ENCODE results near the gene IL7R.
"Not testable (repeated sequence)": the region's sequence is repeated elsewhere in the genome, so short reads cannot be mapped to it uniquely, and the experiment has no call there.

IL7R gene

GRCh38 chr5:35854248-35854647, 2.4 kb upstream of the IL7R start:
- H3K79me2 ChIP-seq (ENCODE audit: insufficient read depth, low read depth), result no peaks in the 10 kb centered on the region
- no peak overlapping the region for H3K4me2 ChIP-seq
- TF ChIP-seq CTCF (conservative IDR thresholded peaks at IDR 0.05; ENCODE audit: low read depth, low read length), result no peak
- no peak overlapping the region for H2AFZ ChIP-seq (ENCODE audit: low read depth)
- no peaks in the 10 kb centered on the region for H4K20me1 ChIP-seq (ENCODE audit: insufficient read depth)
- H3K36me3 ChIP-seq (ENCODE audit: insufficient read depth), result no peaks in the 10 kb centered on the region
- no peak overlapping the region for H3K27ac ChIP-seq
- peaks cover 46% of the 10 kb centered on the region for H3K4me1 ChIP-seq (ENCODE audit: low read depth, poor library complexity, severe bottlenecking)
- H3K27me3 ChIP-seq (ENCODE audit: insufficient read depth, low read depth), result no peaks in the 10 kb centered on the region
- no peak overlapping the region for H3K9ac ChIP-seq
- H3K4me3 ChIP-seq (IDR thresholded peaks at IDR 0.05; ENCODE audit: insufficient read depth, low read depth, low read length), result no peak overlapping the region

- Histone ChIP-seq H3K4me2 (no peak overlapping the region), H3K4me3 (IDR thresholded peaks at IDR 0.05; ENCODE audit: insufficient read depth, low read depth, low read length) (no peak overlapping the region), H3K27me3 (ENCODE audit: insufficient read depth, low read depth) (no peaks in the 10 kb centered on the region), H3K4me1 (ENCODE audit: low read depth, poor library complexity, severe bottlenecking) (peaks cover 46% of the 10 kb centered on the region), H3K79me2 (ENCODE audit: insufficient read depth, low read depth) (no peaks in the 10 kb centered on the region), H3K36me3 (ENCODE audit: insufficient read depth) (no peaks in the 10 kb centered on the region), H4K20me1 (ENCODE audit: insufficient read depth) (no peaks in the 10 kb centered on the region), H2AFZ (ENCODE audit: low read depth) (no peak overlapping the region), H3K27ac (no peak overlapping the region), H3K9ac (no peak overlapping the region)
- no peak for TF ChIP-seq CTCF (conservative IDR thresholded peaks at IDR 0.05; ENCODE audit: low read depth, low read length)
These were observed 1.5 kb upstream of the IL7R start for GRCh38 chr5:35855187-35855586.

- H3K79me2 ChIP-seq (ENCODE audit: insufficient read depth, low read depth); H3K4me2 ChIP-seq; H3K36me3 ChIP-seq (ENCODE audit: insufficient read depth); H4K20me1 ChIP-seq (ENCODE audit: insufficient read depth); H3K9ac ChIP-seq; H3K27ac ChIP-seq; H3K4me3 ChIP-seq (IDR thresholded peaks at IDR 0.05; ENCODE audit: insufficient read depth, low read depth, low read length); H3K27me3 ChIP-seq (ENCODE audit: insufficient read depth, low read depth): not testable (repeated sequence)
- H3K4me1 ChIP-seq (ENCODE audit: low read depth, poor library complexity, severe bottlenecking), result peaks cover 46% of the 10 kb centered on the region
- H2AFZ ChIP-seq (ENCODE audit: low read depth), result 0 out of 2 replicates have a peak overlapping the region, but pooled peaks have one; percentile 7
These were observed 416 bp upstream of the IL7R start for GRCh38 chr5:35856186-35856764.

- peaks cover 36% of the 10 kb centered on the region for H3K4me1 ChIP-seq (ENCODE audit: low read depth, poor library complexity, severe bottlenecking)
- H3K4me3 ChIP-seq (IDR thresholded peaks at IDR 0.05; ENCODE audit: insufficient read depth, low read depth, low read length), result no peak overlapping the region
- H3K27me3 ChIP-seq (ENCODE audit: insufficient read depth, low read depth), result no peaks in the 10 kb centered on the region
- no peak overlapping the region for H3K4me2 ChIP-seq
- H3K9ac ChIP-seq, result no peak overlapping the region
- H3K36me3 ChIP-seq (ENCODE audit: insufficient read depth), result no peaks in the 10 kb centered on the region
- TF ChIP-seq CTCF (conservative IDR thresholded peaks at IDR 0.05; ENCODE audit: low read depth, low read length), result no peak
- H3K27ac ChIP-seq, result no peak overlapping the region
- H4K20me1 ChIP-seq (ENCODE audit: insufficient read depth), result no peaks in the 10 kb centered on the region
- no peak overlapping the region for H2AFZ ChIP-seq (ENCODE audit: low read depth)
- H3K79me2 ChIP-seq (ENCODE audit: insufficient read depth, low read depth), result no peaks in the 10 kb centered on the region
These were observed 1.0 kb downstream of the IL7R start for GRCh38 chr5:35857606-35858205.

- no peaks in the 10 kb centered on the region for H4K20me1 ChIP-seq (ENCODE audit: insufficient read depth)
- no peak overlapping the region for H3K27ac ChIP-seq
- H3K4me2 ChIP-seq, result no peak overlapping the region
- no peaks in the 10 kb centered on the region for H3K27me3 ChIP-seq (ENCODE audit: insufficient read depth, low read depth)
- TF ChIP-seq CTCF (conservative IDR thresholded peaks at IDR 0.05; ENCODE audit: low read depth, low read length), result no peak
- H3K4me3 ChIP-seq (IDR thresholded peaks at IDR 0.05; ENCODE audit: insufficient read depth, low read depth, low read length), result no peak overlapping the region
- H3K9ac ChIP-seq, result no peak overlapping the region
- H3K79me2 ChIP-seq (ENCODE audit: insufficient read depth, low read depth), result no peaks in the 10 kb centered on the region
- H2AFZ ChIP-seq (ENCODE audit: low read depth), result no peak overlapping the region
- H3K4me1 ChIP-seq (ENCODE audit: low read depth, poor library complexity, severe bottlenecking), result peaks cover 23% of the 10 kb centered on the region
- no peaks in the 10 kb centered on the region for H3K36me3 ChIP-seq (ENCODE audit: insufficient read depth)
These were observed 2.5 kb downstream of the IL7R start for GRCh38 chr5:35859101-35859661.

All from KMS-11 (cell line).